ENCODE results near the gene TRPC4AP.

DNA sequence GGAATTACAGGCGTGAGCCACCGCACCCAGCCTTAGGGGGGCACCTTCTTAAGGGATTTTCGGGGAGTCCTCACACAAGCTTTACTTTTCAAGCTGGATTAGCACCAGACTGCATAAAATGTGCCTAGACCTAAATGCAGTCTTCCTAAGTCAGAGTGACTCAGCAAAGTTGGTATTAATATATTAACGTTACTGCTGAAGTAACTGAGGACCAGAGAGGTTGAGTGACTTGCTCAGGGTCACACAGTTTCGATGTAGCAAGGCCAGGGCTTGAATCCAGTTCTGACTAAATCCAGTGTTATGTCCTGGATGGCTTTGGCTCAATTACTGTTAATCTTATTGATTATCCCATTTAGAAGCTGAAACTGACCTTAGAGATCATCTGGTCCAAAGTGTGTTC lies 41.1 kb upstream of the TRPC4AP start:
- TF ChIP-seq POLR2A (IDR thresholded peaks at IDR 0.05): no peak
- TF ChIP-seq, protein P1, sequence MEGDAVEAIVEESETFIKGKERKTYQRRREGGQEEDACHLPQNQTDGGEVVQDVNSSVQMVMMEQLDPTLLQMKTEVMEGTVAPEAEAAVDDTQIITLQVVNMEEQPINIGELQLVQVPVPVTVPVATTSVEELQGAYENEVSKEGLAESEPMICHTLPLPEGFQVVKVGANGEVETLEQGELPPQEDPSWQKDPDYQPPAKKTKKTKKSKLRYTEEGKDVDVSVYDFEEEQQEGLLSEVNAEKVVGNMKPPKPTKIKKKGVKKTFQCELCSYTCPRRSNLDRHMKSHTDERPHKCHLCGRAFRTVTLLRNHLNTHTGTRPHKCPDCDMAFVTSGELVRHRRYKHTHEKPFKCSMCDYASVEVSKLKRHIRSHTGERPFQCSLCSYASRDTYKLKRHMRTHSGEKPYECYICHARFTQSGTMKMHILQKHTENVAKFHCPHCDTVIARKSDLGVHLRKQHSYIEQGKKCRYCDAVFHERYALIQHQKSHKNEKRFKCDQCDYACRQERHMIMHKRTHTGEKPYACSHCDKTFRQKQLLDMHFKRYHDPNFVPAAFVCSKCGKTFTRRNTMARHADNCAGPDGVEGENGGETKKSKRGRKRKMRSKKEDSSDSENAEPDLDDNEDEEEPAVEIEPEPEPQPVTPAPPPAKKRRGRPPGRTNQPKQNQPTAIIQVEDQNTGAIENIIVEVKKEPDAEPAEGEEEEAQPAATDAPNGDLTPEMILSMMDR (IDR thresholded peaks at IDR 0.05): no peak
